Right hindlimb (tissue), 1 donor: ENCODE results near the gene RARRES2.
A peak's percentile ranks its signal among the peaks of the same experiment; 100 is the strongest.
"Not testable (repeated sequence)": the region's sequence is repeated elsewhere in the genome, so short reads cannot be mapped to it uniquely, and the experiment has no call there.

Experiments
- DNase-seq: peaks from one replicate; pipeline ENCODE4 v3.0.0-alpha.2; 2018

The RARRES2 gene

GRCh38 chr7:150335774-150336112 lies 5.7 kb downstream of the RARRES2 start:
- no peak for DNase-seq

- no peak for DNase-seq
Measured at GRCh38 chr7:150335108-150335773, 6.2 kb downstream of the RARRES2 start.

- no peak for DNase-seq
Measured at GRCh38 chr7:150334108-150334507, 7.3 kb downstream of the RARRES2 start.

- DNase-seq = no peak
Measured at GRCh38 chr7:150333659-150334058, 7.8 kb downstream of the RARRES2 start.

GRCh38 chr7:150332852-150333635 lies 8.4 kb downstream of the RARRES2 start:
- DNase-seq = no peak

GRCh38 chr7:150330211-150330885 lies 11.1 kb downstream of the RARRES2 start:
- peak; percentile 69 for DNase-seq

GRCh38 chr7:150329331-150330120 lies 11.9 kb downstream of the RARRES2 start:
- peak; percentile 82 for DNase-seq

- DNase-seq = no peak
Measured at GRCh38 chr7:150327308-150327707, 14.1 kb downstream of the RARRES2 start.

GRCh38 chr7:150326657-150327268 lies 14.7 kb downstream of the RARRES2 start:
- no peak for DNase-seq

GRCh38 chr7:150325901-150326300 lies 15.5 kb downstream of the RARRES2 start:
- no peak for DNase-seq

GRCh38 chr7:150325110-150325611 lies 16.3 kb downstream of the RARRES2 start:
- DNase-seq = no peak

- DNase-seq = no peak
Measured at GRCh38 chr7:150324373-150324961, 17.0 kb downstream of the RARRES2 start.

- DNase-seq = no peak
Measured at GRCh38 chr7:150323682-150324372, 17.6 kb downstream of the RARRES2 start.

- peak; percentile 52 for DNase-seq
Measured at GRCh38 chr7:150322833-150323681, 18.4 kb downstream of the RARRES2 start, which contains the start of the genes ACTR3C and LRRC61. ACTR3C (minus strand) TSS chr7:150323545; CDS start chr7:150295296, 28,249 bp downstream. LRRC61 (plus strand) TSS chr7:150323355; CDS start chr7:150336862, 13,507 bp downstream.

- DNase-seq = no peak
Measured at GRCh38 chr7:150322114-150322832, 19.2 kb downstream of the RARRES2 start.

GRCh38 chr7:150321788-150322113 lies 19.7 kb downstream of the RARRES2 start:
- DNase-seq = no peak

- no peak for DNase-seq
Measured at GRCh38 chr7:150317748-150318444, 23.5 kb downstream of the RARRES2 start.

- not testable (repeated sequence) for DNase-seq
Measured at GRCh38 chr7:150316987-150317386, 24.4 kb downstream of the RARRES2 start.
